BLaER1 treated with 17β-estradiol and CSF1 and Interleukin-3, amounts not matched to agents 10 nM and 100 nM (cell line): ENCODE measurements around the gene EXOC3L4.
A peak's percentile ranks its signal among the peaks of the same experiment; 100 is the strongest.
"Not testable (repeated sequence)": the region's sequence is repeated elsewhere in the genome, so short reads cannot be mapped to it uniquely, and the experiment has no call there.

ENCODE experiments used
- H3K27ac ChIP-seq, 11 experiments: shearing (Covaris generic); formaldehyde crosslinking; 2 replicates each; pipeline ENCODE4 v1.8.1; 2022
- H3K27me3 ChIP-seq, 11 experiments: shearing (Covaris generic); formaldehyde crosslinking; 2 replicates each; pipeline ENCODE4 v1.8.1; 2022
- H3K36me3 ChIP-seq, 11 experiments: shearing (Covaris generic); formaldehyde crosslinking; 2 replicates each; pipeline ENCODE4 v1.8.1; 2022
- H3K4me1 ChIP-seq, 10 experiments: shearing (Covaris generic); formaldehyde crosslinking; 2 replicates each; pipeline ENCODE4 v1.8.1; 2022
- H3K4me2 ChIP-seq, 11 experiments: shearing (Covaris generic); formaldehyde crosslinking; 2 replicates each; pipeline ENCODE4 v1.8.1; 2022
- H3K4me3 ChIP-seq, 10 experiments: shearing (Covaris generic); formaldehyde crosslinking; 2 replicates each; pipeline ENCODE4 v1.8.1; 2022
- H3K9ac ChIP-seq, 11 experiments: shearing (Covaris generic); formaldehyde crosslinking; 2 replicates each; pipeline ENCODE4 v1.8.1; 2022
- H3K9me3 ChIP-seq, 11 experiments: shearing (Covaris generic); formaldehyde crosslinking; replicated peaks in 1 of 11; 2 replicates each; pipeline ENCODE4 v1.8.1; 2022
- H4K20me1 ChIP-seq, 11 experiments: shearing (Covaris generic); formaldehyde crosslinking; 2 replicates each; pipeline ENCODE4 v1.8.1; 2022
- Cebpa-rat ChIP-seq, 11 experiments: shearing (Covaris generic); IDR thresholded peaks; 2 replicates each; pipeline ENCODE4 v1.8.1; 2022

Gene EXOC3L4

GRCh38 chr14:103094406-103095209, at the start of gene EXOC3L4:
Gene EXOC3L4, plus strand, starts transcription at chr14:103094725. Its CDS starts 5,495 bp downstream, at chr14:103100220.
- peak within 1 kb of the TSS in 2 of 11 experiments; percentile 33 to 38; a peak in 3 of 22 replicates for H3K27ac ChIP-seq
- no peak within 1 kb of the TSS for H3K4me3 ChIP-seq
- no peaks in the 10 kb centered on the region for H3K36me3 ChIP-seq
- peak within 1 kb of the TSS; percentile 36 to 76 (median 58); a peak in 20 of 22 replicates for H3K4me2 ChIP-seq
- peak within 1 kb of the TSS in 5 of 11 experiments; percentile 6 to 28 (median 20); a peak in 4 of 22 replicates for H3K9ac ChIP-seq
- TF ChIP-seq Cebpa-rat (IDR thresholded peaks at IDR 0.05) = no peak
- no peaks in the 10 kb centered on the region for H3K9me3 ChIP-seq
- no peaks in the 10 kb centered on the region for H3K27me3 ChIP-seq
- H3K4me1 ChIP-seq = peaks cover 22 to 48% (median 40%) of the 10 kb centered on the region in 10 experiments
- peaks cover 0 to 7% (median 0%) of the 10 kb centered on the region in 11 experiments; a peak in 1 of 22 replicates for H4K20me1 ChIP-seq

- peaks cover 0 to 56% (median 25%) of the 10 kb centered on the region in 11 experiments; a peak in 15 of 22 replicates for H4K20me1 ChIP-seq
- H3K4me1 ChIP-seq = peaks cover 17 to 31% (median 24%) of the 10 kb centered on the region in 10 experiments
- peak overlapping the region; percentile 52 to 86 (median 74) for H3K4me2 ChIP-seq
- peaks cover 14 to 25% (median 16%) of the 10 kb centered on the region in 11 experiments for H3K9me3 ChIP-seq
- H3K27me3 ChIP-seq = no peaks in the 10 kb centered on the region
- no peak overlapping the region for H3K27ac ChIP-seq
- peak overlapping the region in 3 of 11 experiments; percentile 24 to 47 (median 36); a peak in 3 of 22 replicates for H3K9ac ChIP-seq
- peak overlapping the region in 1 of 10 experiments; percentile 37; a peak in 1 of 20 replicates for H3K4me3 ChIP-seq
- H3K36me3 ChIP-seq = peaks cover 0 to 30% (median 8%) of the 10 kb centered on the region in 11 experiments; a peak in 12 of 22 replicates
- TF ChIP-seq Cebpa-rat (IDR thresholded peaks at IDR 0.05) = no peak
These were observed 49.1 kb upstream of the EXOC3L4 start for GRCh38 chr14:103045371-103045869.

DNA sequence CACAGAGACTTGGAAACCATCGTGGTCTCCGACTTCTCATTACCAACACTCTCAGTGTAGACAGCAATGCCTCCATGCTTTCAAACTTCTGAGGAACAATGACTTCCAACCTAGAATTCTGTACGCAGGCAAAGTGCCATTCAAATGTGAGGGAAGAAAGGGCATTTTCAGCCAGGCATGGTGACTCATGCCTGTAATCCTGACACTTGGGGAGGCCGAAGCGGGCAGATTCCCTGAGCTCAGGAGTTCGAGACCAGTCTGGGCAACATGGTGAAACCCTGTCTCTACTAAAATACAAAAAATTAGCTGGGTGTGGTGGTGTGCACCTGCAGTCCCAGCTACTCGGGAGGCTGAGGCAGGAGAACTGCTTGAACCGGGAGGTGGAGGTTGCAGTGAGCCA, 47.1 kb upstream of the EXOC3L4 start:
- H3K4me1 ChIP-seq = peaks cover 18 to 35% (median 29%) of the 10 kb centered on the region in 10 experiments
- peaks cover 0 to 71% (median 35%) of the 10 kb centered on the region in 11 experiments; a peak in 15 of 22 replicates for H4K20me1 ChIP-seq
- H3K36me3 ChIP-seq, H3K4me2 ChIP-seq, H3K27me3 ChIP-seq, H3K4me3 ChIP-seq, H3K27ac ChIP-seq, H3K9me3 ChIP-seq, H3K9ac ChIP-seq: not testable (repeated sequence)

GRCh38 chr14:103050935-103051334, 43.6 kb upstream of the EXOC3L4 start:
- TF ChIP-seq Cebpa-rat (IDR thresholded peaks at IDR 0.05) = no peak
- no peaks in the 10 kb centered on the region for H3K9me3 ChIP-seq
- H3K4me3 ChIP-seq = no peak overlapping the region
- peaks cover under 1 to 81% (median 41%) of the 10 kb centered on the region in 11 experiments; a peak in 14 of 22 replicates for H4K20me1 ChIP-seq
- H3K27ac ChIP-seq = no peak overlapping the region
- no peak overlapping the region for H3K9ac ChIP-seq
- H3K4me1 ChIP-seq = peaks cover 16 to 33% (median 19%) of the 10 kb centered on the region in 10 experiments
- H3K4me2 ChIP-seq = no peak overlapping the region
- H3K36me3 ChIP-seq = no peaks in the 10 kb centered on the region
- peaks cover 0 to 10% (median 3%) of the 10 kb centered on the region in 11 experiments; a peak in 7 of 22 replicates for H3K27me3 ChIP-seq

GRCh38 chr14:103052407-103052806, 42.1 kb upstream of the EXOC3L4 start:
- H3K27me3 ChIP-seq = peaks cover 7 to 23% (median 14%) of the 10 kb centered on the region in 11 experiments
- no peak overlapping the region for H3K4me3 ChIP-seq
- H4K20me1 ChIP-seq = peaks cover 4 to 70% (median 36%) of the 10 kb centered on the region in 11 experiments; a peak in 12 of 22 replicates
- TF ChIP-seq Cebpa-rat (IDR thresholded peaks at IDR 0.05) = no peak
- H3K4me1 ChIP-seq = peaks cover 8 to 39% (median 24%) of the 10 kb centered on the region in 10 experiments; a peak in 18 of 20 replicates
- H3K4me2 ChIP-seq = peak overlapping the region in 7 of 11 experiments; percentile 4 to 43 (median 14); a peak in 4 of 22 replicates
- no peaks in the 10 kb centered on the region for H3K36me3 ChIP-seq
- no peaks in the 10 kb centered on the region for H3K9me3 ChIP-seq
- H3K27ac ChIP-seq = no peak overlapping the region
- H3K9ac ChIP-seq = no peak overlapping the region

DNA sequence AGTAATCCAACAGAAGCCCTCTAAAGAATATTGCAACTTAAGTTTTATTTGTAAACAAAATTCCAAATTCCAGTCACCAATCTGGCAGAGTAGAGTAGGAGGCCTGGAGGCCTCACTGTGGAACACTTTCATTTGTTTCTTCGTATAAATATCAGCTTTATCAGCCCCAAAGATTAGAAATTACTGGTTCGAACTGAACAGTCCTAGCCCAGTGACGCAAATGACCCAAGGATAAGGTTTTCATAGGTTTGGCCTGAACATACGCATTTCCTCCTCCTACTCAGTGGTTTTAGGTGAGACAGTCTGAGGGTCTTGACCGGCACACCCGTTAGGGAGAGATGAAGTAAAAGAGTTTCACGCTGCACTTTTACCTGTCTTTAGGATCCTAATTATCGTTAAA, 38.8 kb upstream of the EXOC3L4 start:
- peaks cover 17 to 37% (median 26%) of the 10 kb centered on the region in 11 experiments for H3K27me3 ChIP-seq
- no peaks in the 10 kb centered on the region for H3K36me3 ChIP-seq
- H3K4me2 ChIP-seq = peak overlapping the region in 10 of 11 experiments; percentile 39 to 86 (median 58); a peak in 19 of 22 replicates
- H3K4me1 ChIP-seq = peaks cover 8 to 39% (median 25%) of the 10 kb centered on the region in 10 experiments; a peak in 18 of 20 replicates
- TF ChIP-seq Cebpa-rat (IDR thresholded peaks at IDR 0.05) = no peak
- peak overlapping the region in 1 of 10 experiments; percentile 42; a peak in 1 of 20 replicates for H3K4me3 ChIP-seq
- peaks cover 0 to 45% (median 17%) of the 10 kb centered on the region in 11 experiments; a peak in 12 of 22 replicates for H4K20me1 ChIP-seq
- H3K9me3 ChIP-seq = no peaks in the 10 kb centered on the region
- H3K9ac ChIP-seq = no peak overlapping the region
- no peak overlapping the region for H3K27ac ChIP-seq

DNA sequence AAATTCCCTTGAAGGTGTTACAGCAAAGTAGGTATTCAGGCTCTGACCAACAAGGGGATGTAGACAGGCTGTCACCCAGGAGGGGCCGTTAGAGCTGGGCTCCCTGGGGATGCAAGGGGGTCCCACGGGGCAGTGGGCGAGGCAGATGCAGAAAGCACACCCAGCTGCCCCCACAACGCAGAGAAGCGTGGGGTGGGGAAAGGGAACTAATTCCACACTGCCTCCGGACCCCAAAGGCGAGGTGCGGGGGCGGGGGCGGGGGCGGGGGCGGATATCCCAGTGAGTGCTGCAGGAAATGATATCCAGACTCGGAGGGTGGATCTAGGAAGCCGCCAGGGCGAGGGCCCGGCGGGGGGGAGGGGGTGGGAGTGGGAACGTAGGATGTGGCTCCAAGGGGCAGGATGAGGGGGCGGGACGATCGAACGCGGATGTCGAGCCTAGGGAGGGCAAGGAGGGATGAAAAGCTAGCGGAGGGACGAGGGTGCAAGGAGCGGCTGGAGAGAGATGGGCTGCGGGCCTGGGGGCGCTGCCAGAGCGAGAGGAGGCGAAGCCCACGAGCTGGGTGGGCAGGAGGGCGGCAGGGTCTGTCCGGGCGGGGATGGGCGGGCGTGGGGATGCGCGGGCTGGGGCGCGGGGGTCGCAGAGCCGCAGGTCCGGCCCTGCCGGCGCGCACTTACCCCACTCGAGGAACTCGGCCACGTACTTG, 38.0 kb upstream of the EXOC3L4 start:
- peaks cover 0 to 42% (median 15%) of the 10 kb centered on the region in 11 experiments; a peak in 12 of 22 replicates for H4K20me1 ChIP-seq
- peak overlapping the region; percentile 60 to 78 (median 70) for H3K4me3 ChIP-seq
- H3K4me2 ChIP-seq = peak overlapping the region; percentile 73 to 93 (median 82)
- no peaks in the 10 kb centered on the region for H3K9me3 ChIP-seq
- TF ChIP-seq Cebpa-rat (IDR thresholded peaks at IDR 0.05) = no peak
- H3K36me3 ChIP-seq = no peaks in the 10 kb centered on the region
- peak overlapping the region; percentile 69 to 85 (median 79) for H3K9ac ChIP-seq
- peaks cover 8 to 39% (median 25%) of the 10 kb centered on the region in 10 experiments; a peak in 18 of 20 replicates for H3K4me1 ChIP-seq
- peaks cover 17 to 37% (median 26%) of the 10 kb centered on the region in 11 experiments for H3K27me3 ChIP-seq
- H3K27ac ChIP-seq = peak overlapping the region in 10 of 11 experiments; percentile 61 to 74 (median 69); a peak in 19 of 22 replicates

DNA sequence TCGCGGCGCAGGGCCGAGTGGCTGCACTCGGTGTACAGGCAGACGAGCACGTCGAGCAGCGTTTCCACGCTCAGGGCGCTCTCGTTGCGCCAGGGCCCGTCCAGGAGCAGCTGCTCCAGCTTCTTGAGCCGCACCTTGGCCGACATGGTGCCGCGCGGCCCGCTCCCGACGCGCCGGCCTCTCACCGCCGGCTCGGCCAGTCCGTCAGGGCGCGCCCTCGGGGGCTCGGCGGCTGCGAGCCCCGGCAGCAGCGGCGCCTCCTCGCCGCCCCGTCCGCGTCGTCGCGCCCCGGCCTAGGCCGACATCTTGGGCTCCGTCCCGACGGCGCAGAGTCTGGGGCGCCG, 37.5 kb upstream of the EXOC3L4 start:
- Histone ChIP-seq H3K4me3 (peak overlapping the region; percentile 60 to 78 (median 70)), H3K9ac (peak overlapping the region; percentile 69 to 85 (median 79))

More for the DNA sequence above, 37.5 kb upstream of the EXOC3L4 start:
- Histone ChIP-seq H3K27ac (peak overlapping the region in 10 of 11 experiments; percentile 61 to 74 (median 69); a peak in 19 of 22 replicates), H3K9me3 (no peaks in the 10 kb centered on the region), H3K36me3 (no peaks in the 10 kb centered on the region), H4K20me1 (peaks cover 0 to 36% (median 10%) of the 10 kb centered on the region in 11 experiments; a peak in 12 of 22 replicates), H3K27me3 (peaks cover 17 to 37% (median 26%) of the 10 kb centered on the region in 11 experiments), H3K4me1 (peaks cover 8 to 34% (median 25%) of the 10 kb centered on the region in 10 experiments; a peak in 17 of 20 replicates), H3K4me2 (peak overlapping the region; percentile 73 to 93 (median 82))
- no peak for TF ChIP-seq Cebpa-rat (IDR thresholded peaks at IDR 0.05)
